Activated naive CD4-positive, alpha-beta T cell treated with anti-CD3 and anti-CD28 coated beads, Interleukin-2, amount 10 ng/mL, durations not matched to agents 7 days and 5 days (primary cell): ENCODE results near the gene KCNT2.

Experiments
- CTCF ChIA-PET: fragments of 350-600 bp; sonication (Branson Sonifier 250); formaldehyde crosslinking; loops from one replicate; lab custom pipeline; 2021; ENCODE audit warnings: antibody characterized with exemption; lab: Charles Lee
- DNase-seq: peaks from one replicate; pipeline ENCODE4 v3.0.0-alpha.2; 2020
- H3K27ac Mint-ChIP-seq: one replicate; pipeline ENCODE4 v1.8.0; 2021; ENCODE audit warnings: mild to moderate bottlenecking, moderate library complexity, mixed read lengths
- H3K27me3 Mint-ChIP-seq: one replicate; pipeline ENCODE4 v1.8.0; 2021; ENCODE audit warnings: mild to moderate bottlenecking, mixed read lengths
- H3K36me3 Mint-ChIP-seq: one replicate; pipeline ENCODE4 v1.8.0; 2021; ENCODE audit warnings: mixed read lengths
- H3K4me1 Mint-ChIP-seq: one replicate; pipeline ENCODE4 v1.8.0; 2021; ENCODE audit warnings: mixed read lengths
- H3K4me3 Mint-ChIP-seq: one replicate; pipeline ENCODE4 v1.8.0; 2021; ENCODE audit warnings: mild to moderate bottlenecking, moderate library complexity, mixed read lengths
- H3K9me3 Mint-ChIP-seq: one replicate; pipeline ENCODE4 v1.8.0; 2021; ENCODE audit warnings: mixed read lengths

The KCNT2 gene

DNA sequence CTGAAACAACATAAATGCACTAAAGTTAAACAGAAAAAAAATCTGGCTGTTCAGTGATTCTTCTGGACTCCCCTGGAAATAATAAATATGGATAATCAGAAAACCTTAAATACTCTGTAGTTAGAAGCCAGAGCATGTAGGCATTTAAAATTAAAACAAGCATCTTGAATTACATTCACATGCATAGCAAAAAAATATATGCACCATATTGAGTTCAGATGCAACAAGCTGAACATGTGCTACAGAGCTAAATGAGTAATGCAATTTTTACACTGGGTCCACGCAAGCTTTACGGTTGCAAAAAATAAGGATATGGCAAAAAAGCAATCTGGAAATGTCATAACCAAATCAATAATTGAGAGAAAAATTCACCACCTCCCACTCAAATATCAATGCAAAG lies 11.5 kb upstream of the KCNT2 start:
- CTCF ChIA-PET: no interaction called here
- no peaks in the 10 kb centered on the region for H3K36me3 Mint-ChIP-seq
- H3K27ac Mint-ChIP-seq: no peak overlapping the region
- H3K4me3 Mint-ChIP-seq: no peak overlapping the region
- H3K9me3 Mint-ChIP-seq: no peaks in the 10 kb centered on the region
- no peaks in the 10 kb centered on the region for H3K4me1 Mint-ChIP-seq
- DNase-seq: no peak
- no peaks in the 10 kb centered on the region for H3K27me3 Mint-ChIP-seq

DNA sequence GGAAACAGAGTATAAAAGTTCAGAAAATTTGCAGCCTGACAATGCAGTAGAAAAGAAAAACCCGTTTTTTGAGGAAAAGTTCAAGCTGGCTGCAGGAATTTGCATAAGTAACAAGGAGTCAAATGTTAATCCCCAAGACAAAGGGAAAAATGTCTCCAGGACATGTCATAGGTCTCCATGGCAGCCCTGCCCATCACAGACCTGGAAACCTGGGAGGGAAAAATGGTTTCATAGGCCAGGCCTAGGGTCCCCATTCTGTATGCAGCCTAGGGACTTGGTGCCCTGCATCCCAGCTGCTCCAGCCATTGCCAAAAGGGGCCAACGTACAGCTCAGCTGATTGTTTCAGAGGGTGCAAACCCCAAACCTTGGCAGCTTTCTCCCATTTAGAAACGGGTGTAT lies 3.6 kb upstream of the KCNT2 start:
- Mint-ChIP-seq H3K4me3 (no peak overlapping the region), H3K4me1 (peaks cover 3% of the 10 kb centered on the region), H3K9me3 (no peaks in the 10 kb centered on the region), H3K27me3 (peaks cover 17% of the 10 kb centered on the region), H3K27ac (no peak overlapping the region), H3K36me3 (no peaks in the 10 kb centered on the region)
- no peak for DNase-seq
- CTCF ChIA-PET: no interaction called here

GRCh38 chr1:196609370-196609737 lies 1.1 kb upstream of the KCNT2 start:
- Mint-ChIP-seq H3K27me3 (peaks cover 17% of the 10 kb centered on the region), H3K27ac (no peak overlapping the region)
- CTCF ChIA-PET: no interaction called here

GRCh38 chr1:196607981-196608380 lies 259 bp downstream of the KCNT2 start:
- H3K4me3 Mint-ChIP-seq: no peak overlapping the region
- H3K27me3 Mint-ChIP-seq: peaks cover 17% of the 10 kb centered on the region
- CTCF ChIA-PET: no interaction called here
- no peaks in the 10 kb centered on the region for H3K9me3 Mint-ChIP-seq
- peaks cover 3% of the 10 kb centered on the region for H3K4me1 Mint-ChIP-seq
- no peak for DNase-seq
- no peaks in the 10 kb centered on the region for H3K36me3 Mint-ChIP-seq
- H3K27ac Mint-ChIP-seq: no peak overlapping the region

More at GRCh38 chr1:196609370-196609737, 1.1 kb upstream of the KCNT2 start:
- H3K4me1 Mint-ChIP-seq: peaks cover 3% of the 10 kb centered on the region
- no peaks in the 10 kb centered on the region for H3K36me3 Mint-ChIP-seq
- H3K4me3 Mint-ChIP-seq: no peak overlapping the region
- DNase-seq: no peak
- no peaks in the 10 kb centered on the region for H3K9me3 Mint-ChIP-seq

DNA sequence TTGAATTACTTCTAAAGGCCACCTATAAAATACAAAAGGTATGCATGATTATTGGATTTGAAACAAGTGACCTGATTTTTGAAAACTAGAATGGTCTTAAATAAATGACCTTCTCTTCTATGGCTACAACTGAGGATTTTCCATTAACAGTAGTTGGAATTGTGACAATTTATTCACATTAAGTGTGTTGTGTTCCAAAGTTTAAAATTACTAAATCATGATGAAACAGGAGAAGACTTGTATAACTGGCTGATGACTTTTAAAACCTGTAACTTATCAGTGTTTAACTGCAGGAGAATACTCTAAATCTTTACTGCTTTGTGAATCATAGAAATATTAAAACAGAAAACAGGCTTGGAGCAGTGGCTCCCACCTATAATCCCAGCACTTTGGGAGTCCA lies 4.6 kb downstream of the KCNT2 start:
- peaks cover 10% of the 10 kb centered on the region for H3K27me3 Mint-ChIP-seq
- no peak overlapping the region for H3K27ac Mint-ChIP-seq
- DNase-seq: no peak
- H3K9me3 Mint-ChIP-seq: no peaks in the 10 kb centered on the region
- H3K36me3 Mint-ChIP-seq: no peaks in the 10 kb centered on the region
- H3K4me3 Mint-ChIP-seq: no peak overlapping the region
- H3K4me1 Mint-ChIP-seq: peaks cover 3% of the 10 kb centered on the region
- CTCF ChIA-PET: no interaction called here

DNA sequence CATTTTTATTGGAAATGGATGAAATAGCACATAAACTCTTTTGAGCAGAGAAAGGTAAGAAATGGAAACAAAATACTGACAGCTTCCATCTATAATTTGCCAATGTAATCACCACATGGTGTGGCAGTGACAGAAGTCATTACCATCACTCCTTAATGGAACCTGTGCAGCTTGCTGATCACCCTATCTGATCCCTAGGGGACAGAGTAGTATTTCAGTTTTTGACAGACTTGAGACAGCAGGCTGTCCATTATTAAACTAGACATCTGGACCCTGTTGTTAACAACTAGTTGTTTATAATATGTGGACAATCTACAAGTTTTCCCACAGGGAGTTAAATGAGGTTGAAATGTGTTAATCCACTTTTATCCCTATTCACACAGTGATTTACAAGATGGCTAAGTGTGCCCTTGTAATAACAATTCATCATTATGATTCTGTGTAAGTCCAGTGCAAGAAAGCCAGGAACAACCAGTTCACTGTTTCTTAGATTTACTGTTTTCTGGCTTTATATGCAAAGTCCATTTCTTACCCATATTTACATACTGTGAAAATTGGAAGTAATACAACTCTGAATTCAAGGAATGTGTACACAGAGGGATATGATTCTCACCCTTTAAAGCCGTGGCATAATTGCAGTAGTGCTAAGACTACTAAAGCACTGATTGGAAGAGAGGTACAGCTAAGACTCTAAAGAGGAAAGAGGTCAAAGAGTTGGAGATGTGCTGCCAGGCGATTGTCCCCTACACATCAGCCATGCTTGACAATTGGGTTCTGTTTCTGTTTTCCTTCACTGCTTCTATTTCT lies 9.1 kb downstream of the KCNT2 start:
- no peaks in the 10 kb centered on the region for H3K4me1 Mint-ChIP-seq
- H3K27me3 Mint-ChIP-seq: no peaks in the 10 kb centered on the region
- H3K9me3 Mint-ChIP-seq: no peaks in the 10 kb centered on the region
- DNase-seq: no peak
- CTCF ChIA-PET: no interaction called here
- H3K27ac Mint-ChIP-seq: no peak overlapping the region
- no peaks in the 10 kb centered on the region for H3K36me3 Mint-ChIP-seq
- no peak overlapping the region for H3K4me3 Mint-ChIP-seq

GRCh38 chr1:196594700-196595099 lies 13.5 kb downstream of the KCNT2 start:
- no peaks in the 10 kb centered on the region for H3K36me3 Mint-ChIP-seq
- DNase-seq: no peak
- no peaks in the 10 kb centered on the region for H3K27me3 Mint-ChIP-seq
- no peak overlapping the region for H3K27ac Mint-ChIP-seq
- CTCF ChIA-PET: no interaction called here
- H3K4me3 Mint-ChIP-seq: no peak overlapping the region
- no peaks in the 10 kb centered on the region for H3K9me3 Mint-ChIP-seq
- H3K4me1 Mint-ChIP-seq: no peaks in the 10 kb centered on the region

DNA sequence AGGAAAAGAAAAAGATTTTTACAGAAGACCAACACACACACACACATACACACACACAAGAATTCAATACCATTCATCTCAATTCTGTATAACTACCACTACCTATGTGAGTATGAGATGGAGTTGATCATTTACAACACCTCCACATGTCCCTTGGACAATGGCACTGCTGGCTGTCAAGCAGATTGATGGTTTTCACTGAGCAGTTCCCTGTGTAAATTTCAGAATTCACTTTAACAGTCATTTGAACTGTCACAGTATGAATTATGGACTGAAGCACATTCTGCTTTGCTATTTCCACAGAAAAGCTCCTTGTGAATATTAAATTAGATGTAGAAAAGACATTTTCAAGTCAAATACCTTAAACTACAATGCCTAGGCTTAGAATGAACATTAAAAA lies 14.3 kb downstream of the KCNT2 start:
- no peaks in the 10 kb centered on the region for H3K36me3 Mint-ChIP-seq
- CTCF ChIA-PET: no interaction called here
- no peaks in the 10 kb centered on the region for H3K9me3 Mint-ChIP-seq
- H3K27me3 Mint-ChIP-seq: no peaks in the 10 kb centered on the region
- no peaks in the 10 kb centered on the region for H3K4me1 Mint-ChIP-seq
- no peak for DNase-seq
- H3K4me3 Mint-ChIP-seq: no peak overlapping the region
- H3K27ac Mint-ChIP-seq: no peak overlapping the region

GRCh38 chr1:196590959-196591358 lies 17.3 kb downstream of the KCNT2 start:
- Mint-ChIP-seq H3K9me3 (no peaks in the 10 kb centered on the region), H3K4me3 (no peak overlapping the region), H3K27ac (no peak overlapping the region), H3K4me1 (no peaks in the 10 kb centered on the region), H3K36me3 (no peaks in the 10 kb centered on the region), H3K27me3 (no peaks in the 10 kb centered on the region)
- DNase-seq: no peak
- CTCF ChIA-PET: no interaction called here

- Mint-ChIP-seq H3K36me3 (no peaks in the 10 kb centered on the region), H3K4me3 (no peak overlapping the region), H3K27ac (no peak overlapping the region), H3K4me1 (no peaks in the 10 kb centered on the region), H3K27me3 (no peaks in the 10 kb centered on the region), H3K9me3 (no peaks in the 10 kb centered on the region)
- DNase-seq: no peak
- CTCF ChIA-PET: no interaction called here
Observed at GRCh38 chr1:196590012-196590708, 18.1 kb downstream of the KCNT2 start.

GRCh38 chr1:196584696-196585095 lies 23.5 kb downstream of the KCNT2 start:
- no peaks in the 10 kb centered on the region for H3K4me1 Mint-ChIP-seq
- DNase-seq: no peak
- CTCF ChIA-PET: no interaction called here
- no peaks in the 10 kb centered on the region for H3K27me3 Mint-ChIP-seq
- no peak overlapping the region for H3K27ac Mint-ChIP-seq
- H3K9me3 Mint-ChIP-seq: no peaks in the 10 kb centered on the region
- H3K36me3 Mint-ChIP-seq: no peaks in the 10 kb centered on the region
- H3K4me3 Mint-ChIP-seq: no peak overlapping the region

DNA sequence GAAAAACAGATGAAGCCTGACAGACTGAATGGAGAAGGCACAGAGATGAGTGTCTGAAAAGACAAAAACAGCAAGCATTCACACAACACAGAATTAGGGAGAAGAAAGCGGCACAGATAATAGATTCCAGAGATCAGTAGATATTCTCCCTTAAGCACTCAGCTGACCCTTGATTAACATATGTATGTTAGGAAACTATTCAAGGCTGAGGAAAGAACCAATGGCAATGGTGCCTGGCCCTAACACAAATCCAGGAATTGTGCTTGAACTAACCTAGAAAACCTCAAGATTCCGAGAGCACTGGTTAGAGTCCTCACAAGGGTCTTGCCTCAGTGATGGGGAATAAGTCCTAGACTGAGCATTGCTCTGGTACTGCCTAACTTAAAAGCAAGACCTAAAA lies 30.9 kb downstream of the KCNT2 start:
- Mint-ChIP-seq H3K4me1 (no peaks in the 10 kb centered on the region), H3K27me3 (no peaks in the 10 kb centered on the region), H3K9me3 (peaks cover 5% of the 10 kb centered on the region), H3K27ac (no peak overlapping the region), H3K36me3 (no peaks in the 10 kb centered on the region), H3K4me3 (no peak overlapping the region)
- DNase-seq: no peak
- CTCF ChIA-PET: no interaction called here

DNA sequence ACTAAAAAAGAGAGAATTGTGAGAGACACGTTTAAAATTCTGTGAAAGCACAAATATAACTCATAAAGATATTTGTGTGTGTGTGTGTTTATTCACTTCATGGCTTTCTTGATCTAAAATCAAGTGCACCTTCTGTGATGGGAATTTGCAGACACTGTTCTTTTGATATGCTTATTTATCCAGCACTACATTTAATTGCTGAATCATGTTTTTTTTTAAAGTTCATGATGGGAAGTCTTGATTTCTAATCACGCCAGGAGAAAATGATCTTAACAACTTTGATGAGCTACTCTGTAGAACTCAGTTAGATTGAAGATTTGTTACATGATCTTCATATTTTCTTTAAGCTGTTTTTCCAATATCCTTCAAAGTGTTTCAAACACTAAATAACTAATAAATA lies 35.0 kb downstream of the KCNT2 start:
- H3K4me1 Mint-ChIP-seq: no peaks in the 10 kb centered on the region
- CTCF ChIA-PET: interaction anchor here (1.1 kb wide), 1 partner anchor 77 kb away, joined by 3 read pairs; no protein-coding TSS in a partner anchor
- H3K27ac Mint-ChIP-seq: no peak overlapping the region

DNA sequence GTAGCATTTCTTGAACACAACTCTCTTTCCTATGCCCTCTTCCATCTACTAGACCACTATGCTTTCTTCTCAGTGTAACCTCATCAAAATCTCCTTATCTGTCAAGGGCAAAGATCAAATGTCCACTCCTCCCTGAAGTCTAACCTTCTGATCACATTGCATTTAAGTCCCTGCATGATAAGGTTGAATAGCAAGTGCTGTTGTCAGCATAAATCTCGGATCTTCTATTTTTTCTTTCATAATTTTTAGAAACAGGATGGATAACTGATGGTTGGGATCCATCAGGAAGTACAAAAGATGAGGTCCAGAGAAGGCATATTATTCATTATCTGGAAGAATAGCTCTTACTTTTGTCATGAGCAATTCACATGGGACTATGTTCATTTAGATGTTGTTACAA lies 41.0 kb downstream of the KCNT2 start:
- Mint-ChIP-seq H3K4me3 (no peak overlapping the region), H3K27me3 (no peaks in the 10 kb centered on the region), H3K4me1 (no peaks in the 10 kb centered on the region), H3K36me3 (no peaks in the 10 kb centered on the region), H3K9me3 (peaks cover 2% of the 10 kb centered on the region), H3K27ac (no peak overlapping the region)
- CTCF ChIA-PET: no interaction called here
- DNase-seq: no peak

More for the DNA sequence above, 35.0 kb downstream of the KCNT2 start:
- no peaks in the 10 kb centered on the region for H3K27me3 Mint-ChIP-seq
- DNase-seq: no peak
- H3K4me3 Mint-ChIP-seq: no peak overlapping the region
- H3K36me3 Mint-ChIP-seq: no peaks in the 10 kb centered on the region
- H3K9me3 Mint-ChIP-seq: peaks cover 2% of the 10 kb centered on the region

DNA sequence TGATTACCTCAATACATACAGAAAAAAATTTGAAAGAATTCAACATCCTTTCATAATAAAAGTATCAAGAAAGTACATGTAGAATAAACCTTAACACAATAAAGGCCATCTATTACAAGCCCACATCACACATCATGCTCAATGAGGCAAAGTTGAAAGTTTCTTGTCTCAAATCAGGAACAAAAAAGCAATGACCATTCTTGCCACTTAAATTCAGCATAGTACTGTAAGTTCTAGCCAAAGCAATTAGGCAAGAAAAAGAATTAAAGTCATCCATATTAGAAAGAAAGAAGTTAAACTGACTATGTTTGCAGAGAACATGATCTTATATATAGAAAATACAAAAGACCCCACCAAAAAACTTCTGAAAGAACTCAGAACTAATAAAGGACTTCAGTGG lies 44.5 kb downstream of the KCNT2 start:
- no peaks in the 10 kb centered on the region for H3K27me3 Mint-ChIP-seq
- H3K9me3 Mint-ChIP-seq: peaks cover 2% of the 10 kb centered on the region

More for the DNA sequence above, 44.5 kb downstream of the KCNT2 start:
- CTCF ChIA-PET: no interaction called here
- no peak for DNase-seq
- no peaks in the 10 kb centered on the region for H3K4me1 Mint-ChIP-seq
- no peak overlapping the region for H3K27ac Mint-ChIP-seq
- no peak overlapping the region for H3K4me3 Mint-ChIP-seq
- no peaks in the 10 kb centered on the region for H3K36me3 Mint-ChIP-seq
